ENCODE data around the gene CDK19.

- TF ChIP-seq CTCF (conservative IDR thresholded peaks at IDR 0.05) (no peak), EZH2 (IDR thresholded peaks at IDR 0.05; ENCODE audit: low read depth) (no peak)
Measured at GRCh38 chr6:110712238-110712637, 103.0 kb downstream of the CDK19 start.

Data from PC-9 (cell line).